Glutamatergic neuron (in vitro differentiated cells): ENCODE measurements around the gene DMGDH. TPM values are rescaled to one million over a fixed set of nuclear protein-coding genes. Genes with fewer than 3 reads are reported as not detected.

Experiments
- DNase-seq: peaks from one replicate; pipeline ENCODE4 v3.0.0; 2022
- H3K27ac Mint-ChIP-seq: one replicate; pipeline ENCODE4 v1.8.0; 2020; ENCODE audit warnings: mild to moderate bottlenecking, mixed read lengths, inconsistent platforms; ENCODE audit not compliant: unreplicated experiment
- H3K27me3 Mint-ChIP-seq: one replicate; pipeline ENCODE4 v1.8.0; 2020; ENCODE audit warnings: mild to moderate bottlenecking, moderate library complexity, mixed read lengths, inconsistent platforms; ENCODE audit not compliant: unreplicated experiment
- H3K36me3 Mint-ChIP-seq: one replicate; pipeline ENCODE4 v1.8.0; 2020; ENCODE audit warnings: mild to moderate bottlenecking, mixed read lengths, inconsistent platforms; ENCODE audit not compliant: unreplicated experiment
- H3K4me1 Mint-ChIP-seq: one replicate; pipeline ENCODE4 v1.8.0; 2020; ENCODE audit warnings: mild to moderate bottlenecking, low read depth, mixed read lengths, inconsistent platforms; ENCODE audit not compliant: unreplicated experiment
- H3K4me3 Mint-ChIP-seq: one replicate; pipeline ENCODE4 v1.8.0; 2020; ENCODE audit warnings: mild to moderate bottlenecking, mixed read lengths, inconsistent platforms; ENCODE audit not compliant: unreplicated experiment
- H3K9me3 Mint-ChIP-seq: one replicate; pipeline ENCODE4 v1.8.0; 2020; ENCODE audit warnings: mild to moderate bottlenecking, moderate library complexity, mixed read lengths, inconsistent platforms; ENCODE audit not compliant: unreplicated experiment
- long read RNA-seq: library from polyadenylated mRNA; unstranded; transcript quantifications from one replicate; pipeline ENCODE4 v2.0.0, GENCODE V29; 2020; ENCODE audit not compliant: unreplicated experiment
- total RNA-seq: library from RNA; stranded (reverse); fragmentation: NEBNext Ultra II Directional; extraction: Animal tissue kit (Norgen Biotek cat#: 25700); gene quantifications from one replicate; pipeline ENCODE4 v1.2.1, GENCODE V29; 2021; ENCODE audit not compliant: unreplicated experiment
- TF ChIP-seq, protein P1 (sequence below): fragments of 200-600 bp; sonication (generic); IDR thresholded peaks from one replicate; pipeline ENCODE4 v1.5.0; 2021; ENCODE audit not compliant: partially characterized antibody, unreplicated experiment

Gene DMGDH
- 1.7 TPM for total RNA-seq
- long read RNA-seq: 0 reads

DNA sequence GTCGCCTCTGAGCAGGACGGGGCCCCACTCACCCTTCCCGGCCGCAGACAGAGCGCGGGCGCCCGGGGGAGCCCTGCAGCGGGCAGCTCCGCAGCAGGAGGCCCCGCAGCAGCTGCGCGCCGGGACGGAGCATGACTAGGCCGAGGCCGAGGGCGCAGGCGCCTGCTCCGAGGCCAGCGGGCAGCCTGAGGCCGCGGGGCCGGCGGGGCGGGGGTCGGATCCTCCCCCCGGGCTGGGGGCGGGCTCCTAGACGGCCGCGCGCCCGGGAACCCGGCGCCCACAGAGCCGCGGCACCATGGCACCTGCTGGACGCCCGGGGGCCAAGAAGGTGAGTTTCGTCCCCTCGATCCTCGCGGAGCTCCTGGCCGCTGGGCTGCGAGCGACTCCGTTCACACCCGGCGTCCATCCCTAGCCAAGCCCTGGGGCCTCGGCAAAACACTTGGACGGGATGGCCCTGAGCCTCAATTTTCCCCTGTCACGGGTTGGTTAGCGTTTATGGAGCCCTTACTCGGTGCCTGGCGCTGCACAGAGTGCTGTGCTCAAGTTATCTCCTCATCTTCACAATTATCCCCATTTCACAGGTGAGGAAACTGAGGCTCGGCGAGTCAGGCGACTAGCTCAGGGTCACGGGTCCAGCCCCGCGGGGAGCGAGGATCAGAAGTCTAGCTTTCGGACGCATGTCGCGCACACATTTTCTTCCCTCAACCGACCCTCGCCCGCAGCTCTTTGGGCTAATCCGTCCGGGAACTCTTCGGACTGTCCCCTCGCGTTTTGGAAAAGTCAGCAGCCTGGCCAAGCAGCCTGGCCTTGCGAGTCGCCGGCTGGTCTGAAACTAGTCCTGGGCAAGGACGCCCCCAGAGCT is at the start of gene DMGDH, which contains the start of gene BHMT2:
Gene DMGDH, minus strand, starts transcription at position 187 of the 862 bp plus-strand sequence. Its CDS starts 54 bp downstream, at position 133.
Gene BHMT2, plus strand, starts transcription at position 280 of the 862 bp plus-strand sequence. Its CDS starts 16 bp downstream, at position 296.
- no peaks in the 10 kb centered on the region for H3K4me1 Mint-ChIP-seq
- no peak within 1 kb of the TSS for H3K27ac Mint-ChIP-seq
- peaks cover 2% of the 10 kb centered on the region for H3K9me3 Mint-ChIP-seq
- no peak for DNase-seq
- peaks cover 7% of the 10 kb centered on the region for H3K36me3 Mint-ChIP-seq
- peaks cover 1% of the 10 kb centered on the region for H3K27me3 Mint-ChIP-seq
- TF ChIP-seq, protein P1, sequence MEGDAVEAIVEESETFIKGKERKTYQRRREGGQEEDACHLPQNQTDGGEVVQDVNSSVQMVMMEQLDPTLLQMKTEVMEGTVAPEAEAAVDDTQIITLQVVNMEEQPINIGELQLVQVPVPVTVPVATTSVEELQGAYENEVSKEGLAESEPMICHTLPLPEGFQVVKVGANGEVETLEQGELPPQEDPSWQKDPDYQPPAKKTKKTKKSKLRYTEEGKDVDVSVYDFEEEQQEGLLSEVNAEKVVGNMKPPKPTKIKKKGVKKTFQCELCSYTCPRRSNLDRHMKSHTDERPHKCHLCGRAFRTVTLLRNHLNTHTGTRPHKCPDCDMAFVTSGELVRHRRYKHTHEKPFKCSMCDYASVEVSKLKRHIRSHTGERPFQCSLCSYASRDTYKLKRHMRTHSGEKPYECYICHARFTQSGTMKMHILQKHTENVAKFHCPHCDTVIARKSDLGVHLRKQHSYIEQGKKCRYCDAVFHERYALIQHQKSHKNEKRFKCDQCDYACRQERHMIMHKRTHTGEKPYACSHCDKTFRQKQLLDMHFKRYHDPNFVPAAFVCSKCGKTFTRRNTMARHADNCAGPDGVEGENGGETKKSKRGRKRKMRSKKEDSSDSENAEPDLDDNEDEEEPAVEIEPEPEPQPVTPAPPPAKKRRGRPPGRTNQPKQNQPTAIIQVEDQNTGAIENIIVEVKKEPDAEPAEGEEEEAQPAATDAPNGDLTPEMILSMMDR: no peak
- no peak within 1 kb of the TSS for H3K4me3 Mint-ChIP-seq

DNA sequence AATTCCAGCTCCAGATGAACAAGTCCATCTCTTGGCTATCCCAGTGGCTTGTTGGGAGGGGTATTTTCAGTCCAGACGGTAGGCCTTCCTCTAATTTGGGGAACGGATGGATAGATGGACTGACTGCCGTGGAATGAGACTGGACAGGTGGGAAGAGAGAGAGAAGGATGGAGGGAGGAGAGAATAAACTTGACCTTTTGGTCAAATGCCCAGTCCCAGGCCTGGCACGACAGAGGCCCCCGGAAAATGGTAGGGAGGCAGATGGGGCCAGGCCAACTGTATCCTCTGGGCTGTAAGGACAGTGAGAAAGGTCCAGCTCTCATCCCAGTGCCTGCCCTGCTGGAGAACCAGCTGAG is 43.2 kb upstream of the DMGDH start:
- Mint-ChIP-seq H3K4me1 (peaks cover 2% of the 10 kb centered on the region), H3K27ac (no peak overlapping the region), H3K36me3 (no peaks in the 10 kb centered on the region), H3K27me3 (peaks cover 7% of the 10 kb centered on the region), H3K4me3 (peak overlapping the region; percentile 82), H3K9me3 (peaks cover 5% of the 10 kb centered on the region)
- TF ChIP-seq, protein P1: no peak
- DNase-seq: no peak

DNA sequence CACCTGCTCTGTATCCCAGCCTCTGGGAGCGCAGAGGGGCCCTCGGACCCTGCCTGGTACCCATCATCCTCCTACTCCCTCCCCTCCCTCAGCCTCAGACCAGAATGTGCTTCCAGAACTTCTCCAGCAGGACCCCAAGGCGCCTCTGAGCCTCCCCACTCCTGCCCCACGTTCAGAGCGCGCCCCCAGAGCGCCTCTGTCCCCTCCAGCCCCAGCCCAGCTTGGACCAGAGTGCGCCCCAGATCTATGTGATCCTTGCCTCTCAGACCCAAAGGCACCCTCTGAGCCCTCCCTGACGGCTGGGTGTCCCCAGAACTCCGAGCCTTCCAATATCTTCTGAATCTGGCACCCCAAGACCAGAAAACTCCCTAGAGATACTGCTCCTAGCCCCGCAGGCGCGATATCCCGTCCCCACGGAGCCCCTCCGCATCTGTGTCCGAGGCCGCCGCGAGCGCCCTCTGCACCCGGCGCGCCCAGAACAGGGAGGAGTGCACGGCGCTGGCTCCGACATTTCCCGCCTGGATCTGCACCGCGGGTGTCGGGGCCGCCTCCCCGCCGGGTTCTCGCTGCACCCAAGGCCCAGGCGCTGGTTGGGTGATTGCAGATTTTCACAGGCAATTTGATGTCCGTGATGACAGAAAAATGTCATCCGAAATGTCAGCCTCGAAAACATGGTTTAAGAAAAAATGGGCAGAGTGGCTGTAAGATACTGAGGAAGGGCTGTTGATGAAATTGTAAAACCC is 42.7 kb upstream of the DMGDH start:
- no peaks in the 10 kb centered on the region for H3K36me3 Mint-ChIP-seq
- H3K4me1 Mint-ChIP-seq: peaks cover 2% of the 10 kb centered on the region
- TF ChIP-seq, protein P1: no peak
- no peak overlapping the region for H3K27ac Mint-ChIP-seq
- H3K9me3 Mint-ChIP-seq: peaks cover 5% of the 10 kb centered on the region
- H3K27me3 Mint-ChIP-seq: peaks cover 7% of the 10 kb centered on the region
- peak; percentile 41 for DNase-seq
- peak overlapping the region; percentile 82 for H3K4me3 Mint-ChIP-seq

DNA sequence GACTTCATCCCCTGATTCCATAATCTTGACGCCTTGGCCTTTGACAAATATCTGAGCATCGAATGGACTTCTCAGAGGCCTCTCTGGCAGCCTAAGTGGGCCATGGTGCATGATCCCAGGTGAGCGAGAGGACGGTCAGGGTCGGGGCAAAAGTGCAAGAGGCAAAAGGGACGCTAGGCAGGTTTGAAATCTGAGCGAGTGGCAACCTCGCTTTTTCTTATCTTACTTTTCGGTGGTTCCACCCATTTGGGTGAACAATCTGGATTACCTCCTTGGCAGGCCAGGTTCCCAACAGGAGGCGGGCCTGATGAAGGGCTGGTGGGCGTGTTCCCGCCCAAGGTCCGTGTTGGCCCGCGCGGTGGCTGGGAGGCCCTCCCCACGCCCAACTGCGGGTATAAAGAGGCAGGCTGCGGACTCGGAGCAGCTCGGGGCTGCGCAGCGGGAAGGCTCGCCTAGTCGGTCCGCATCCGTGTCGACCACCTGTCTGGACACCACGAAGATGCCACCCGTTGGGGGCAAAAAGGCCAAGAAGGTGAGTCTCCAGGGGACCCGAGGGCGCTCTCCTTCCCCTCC is 42.0 kb upstream of the DMGDH start, which contains the start of gene BHMT:
Gene BHMT, plus strand, starts transcription at position 423 of the 573 bp plus-strand sequence. Its CDS starts 77 bp downstream, at position 500.
- TF ChIP-seq, protein P1: no peak
- DNase-seq: peak; percentile 37
- Mint-ChIP-seq H3K36me3 (no peaks in the 10 kb centered on the region), H3K27ac (no peak within 1 kb of the TSS), H3K27me3 (peaks cover 7% of the 10 kb centered on the region), H3K4me1 (peaks cover 3% of the 10 kb centered on the region), H3K4me3 (peak within 1 kb of the TSS; percentile 82), H3K9me3 (peaks cover 7% of the 10 kb centered on the region)
